NK-92 (cell line): ENCODE data around the gene GRIN2D.
"Not testable (repeated sequence)": the region's sequence is repeated elsewhere in the genome, so short reads cannot be mapped to it uniquely, and the experiment has no call there.

Source experiments
- DNase-seq: peaks from one replicate; lab custom pipeline; 2025; ENCODE audit not compliant: unreplicated experiment; lab: John Stamatoyannopoulos, UW

The GRIN2D gene

GRCh38 chr19:48371367-48371766, 22.1 kb upstream of the GRIN2D start:
- DNase-seq, result no peak

GRCh38 chr19:48371771-48372170, 21.7 kb upstream of the GRIN2D start:
- DNase-seq, result not testable (repeated sequence)

- DNase-seq, result no peak
Measured at GRCh38 chr19:48372904-48373303, 20.6 kb upstream of the GRIN2D start.

GRCh38 chr19:48373567-48373966, 19.9 kb upstream of the GRIN2D start:
- DNase-seq, result no peak

GRCh38 chr19:48378194-48378570, 15.3 kb upstream of the GRIN2D start:
- no peak for DNase-seq

GRCh38 chr19:48379058-48379457, 14.4 kb upstream of the GRIN2D start:
- no peak for DNase-seq

- no peak for DNase-seq
Measured at GRCh38 chr19:48381178-48381950, 12.1 kb upstream of the GRIN2D start.

- no peak for DNase-seq
Measured at GRCh38 chr19:48382286-48382685, 11.2 kb upstream of the GRIN2D start.

GRCh38 chr19:48385461-48386087, 7.9 kb upstream of the GRIN2D start:
- DNase-seq, result no peak

GRCh38 chr19:48386981-48387380, 6.5 kb upstream of the GRIN2D start:
- no peak for DNase-seq

- no peak for DNase-seq
Measured at GRCh38 chr19:48390188-48391099, 3.0 kb upstream of the GRIN2D start.

- no peak for DNase-seq
Measured at GRCh38 chr19:48391100-48392005, 2.1 kb upstream of the GRIN2D start, which contains the start of gene KDELR1. KDELR1 (minus strand) TSS chr19:48391551; CDS start chr19:48391358, 193 bp downstream.

GRCh38 chr19:48392006-48392344, 1.5 kb upstream of the GRIN2D start:
- not testable (repeated sequence) for DNase-seq

GRCh38 chr19:48392860-48393558, 459 bp upstream of the GRIN2D start:
- no peak for DNase-seq

- DNase-seq, result no peak
Measured at GRCh38 chr19:48394331-48395169, 1.1 kb downstream of the GRIN2D start.

- no peak for DNase-seq
Measured at GRCh38 chr19:48395170-48395455, 1.6 kb downstream of the GRIN2D start.

GRCh38 chr19:48395499-48395898, 2.0 kb downstream of the GRIN2D start:
- DNase-seq, result no peak

- DNase-seq, result no peak
Measured at GRCh38 chr19:48396016-48396823, 2.8 kb downstream of the GRIN2D start.

- DNase-seq, result no peak
Measured at GRCh38 chr19:48396824-48397176, 3.3 kb downstream of the GRIN2D start.
